HCT116 (cell line): ENCODE measurements around the gene ITLN1. TPM values are rescaled to one million over a fixed set of nuclear protein-coding genes. Genes with fewer than 3 reads are reported as not detected.

Experiments
- ATAC-seq: fragments of 200-7000 bp; cut with Tn5 transposase; 2 replicates; pipeline ENCODE4 v1.9.1; 2020; ENCODE audit warnings: mild to moderate bottlenecking, moderate library complexity
- BruUV-seq: library from RNA; stranded (reverse); fragments of 400-500 nt; replicated peaks from 2 replicates; lab custom pipeline; 2021; lab: Mats Ljungman, UMichigan
- CTCF ChIA-PET: fragments of 300-600 bp; sonication (Branson Sonifier 250); formaldehyde crosslinking; loops from one replicate; lab custom pipeline; 2021; ENCODE audit warnings: antibody characterized with exemption; lab: Charles Lee
- POLR2A ChIA-PET: fragments of 300-600, 350-600 bp; sonication (Branson Sonifier 250); formaldehyde crosslinking; loops from one replicate; lab custom pipeline; 2021; ENCODE audit warnings: antibody characterized with exemption; lab: Charles Lee
- RAD21 ChIA-PET, 2 experiments: fragments of 300-600 bp; sonication (Branson Sonifier 250); formaldehyde crosslinking; loops; one replicate each; lab custom pipeline; 2023; ENCODE audit warnings: low total read pairs in 2 of 2; ENCODE audit not compliant: uncharacterized antibody in 2 of 2, unreplicated experiment in 2 of 2, low non-redundant PET in 1 of 2; lab: Charles Lee
- DNase-seq: peaks from one replicate; pipeline ENCODE4 v3.0.0-alpha.2; 2010; ENCODE audit warnings: low read depth, low spot score
- H2AFZ ChIP-seq: fragments of 200-600 bp; shearing (Covaris generic), sonication (generic); 2 replicates; pipeline ENCODE4 v1.6.1; 2017; ENCODE audit warnings: low read depth, mixed run types, mixed read lengths, antibody characterized with exemption, low read length; ENCODE audit not compliant: poor library complexity, severe bottlenecking
- H3K27ac ChIP-seq: 2 replicates; pipeline ENCODE4 v1.5.1; 2012; ENCODE audit warnings: low read depth, low read length
- H3K27me3 ChIP-seq: fragments of 200-600 bp; sonication (generic); 2 replicates; pipeline ENCODE4 v1.6.1; 2016; ENCODE audit warnings: mixed run types, low read length, mixed read lengths; ENCODE audit not compliant: insufficient read depth
- H3K36me3 ChIP-seq, 2 experiments: fragments of 200-500 bp in 1 of 2; fragments of 200-600 bp in 1 of 2; sonication (Bioruptor generic) in 1 of 2; sonication (generic) in 1 of 2; 2 replicates each; pipeline versions ENCODE4 v1.5.1 to v1.6.1; 2014 to 2016; ENCODE audit warnings: low read length in 2 of 2, inconsistent platforms in 1 of 2, mixed read lengths in 1 of 2, mixed run types in 1 of 2; ENCODE audit not compliant: insufficient read depth in 2 of 2, control insufficient read depth in 1 of 2
- H3K4me1 ChIP-seq, 2 experiments: fragments of 200-600 bp in 1 of 2; sonication (generic) in 1 of 2; 2 replicates each; pipeline versions ENCODE4 v1.5.1 to v1.6.1; 2012 to 2017; ENCODE audit warnings: low read length in 2 of 2, inconsistent platforms in 1 of 2, mild to moderate bottlenecking in 1 of 2, mixed read lengths in 1 of 2, mixed run types in 1 of 2, moderate library complexity in 1 of 2; ENCODE audit not compliant: insufficient read depth in 2 of 2, control insufficient read depth in 1 of 2
- H3K4me2 ChIP-seq: fragments of 200-600 bp; sonication (generic); 2 replicates; pipeline ENCODE4 v1.6.1; 2017; ENCODE audit warnings: mixed run types, low read length, mixed read lengths
- H3K4me3 ChIP-seq, 2 experiments: fragments of 200-600 bp in 1 of 2; sonication (generic) in 1 of 2; replicated peaks in 1 of 2; 2 replicates each; pipeline ENCODE4 v1.5.1; 2011 to 2016; ENCODE audit warnings: low read length in 2 of 2, control low read depth in 1 of 2, low read depth in 1 of 2, mild to moderate bottlenecking in 1 of 2, mixed read lengths in 1 of 2, mixed run types in 1 of 2
- H3K79me2 ChIP-seq: fragments of 200-600 bp; sonication (generic); 2 replicates; pipeline ENCODE4 v1.6.1; 2017; ENCODE audit warnings: mild to moderate bottlenecking, mixed run types, low read length, moderate library complexity, mixed read lengths; ENCODE audit not compliant: insufficient read depth
- H3K9ac ChIP-seq: fragments of 200-600 bp; sonication (generic); 2 replicates; pipeline ENCODE4 v1.6.1; 2016; ENCODE audit warnings: low read length, mixed read lengths
- H3K9me2 ChIP-seq: fragments of 200-600 bp; sonication (generic), shearing (Covaris generic); 2 replicates; pipeline ENCODE4 v1.6.1; 2017; ENCODE audit warnings: mixed run types, mild to moderate bottlenecking, moderate library complexity; ENCODE audit not compliant: insufficient read depth
- H3K9me3 ChIP-seq, 2 experiments: fragments of 200-500 bp in 1 of 2; fragments of 200-600 bp in 1 of 2; sonication (Bioruptor generic) in 1 of 2; sonication (generic) in 1 of 2; 2 replicates each; pipeline ENCODE4 v1.6.1; 2014 to 2017; ENCODE audit warnings: low read length in 2 of 2, mixed read lengths in 2 of 2, inconsistent platforms in 1 of 2, low read depth in 1 of 2, mild to moderate bottlenecking in 1 of 2, mixed run types in 1 of 2, moderate library complexity in 1 of 2; ENCODE audit not compliant: control insufficient read depth in 1 of 2, insufficient read depth in 1 of 2
- H4K20me1 ChIP-seq: fragments of 200-600 bp; sonication (generic), shearing (Covaris generic); 2 replicates; pipeline ENCODE4 v1.6.1; 2017; ENCODE audit warnings: mixed run types, mild to moderate bottlenecking, moderate library complexity; ENCODE audit not compliant: insufficient read depth
- ATF3 ChIP-seq: IDR thresholded peaks from 2 replicates; pipeline ENCODE4 v1.6.1; 2012
- CTCF ChIP-seq, 3 experiments: fragments of 200-600 bp in 1 of 3; sonication (generic) in 1 of 3; IDR thresholded peaks in 2 of 3; conservative IDR thresholded peaks in 1 of 3; 2 replicates each; pipeline ENCODE4 v1.5.1; 2012 to 2017; ENCODE audit warnings: low read depth in 2 of 3, low read length in 2 of 3, antibody characterized with exemption in 1 of 3, borderline replicate concordance in 1 of 3, control low read depth in 1 of 3, mild to moderate bottlenecking in 1 of 3, mixed read lengths in 1 of 3, mixed run types in 1 of 3, moderate library complexity in 1 of 3; ENCODE audit not compliant: insufficient read depth in 1 of 3
- ELF1 ChIP-seq: IDR thresholded peaks from 2 replicates; pipeline ENCODE4 v1.6.1; 2012; ENCODE audit warnings: low read depth, borderline replicate concordance
- POLR2AphosphoS5 ChIP-seq: IDR thresholded peaks from 2 replicates; pipeline ENCODE4 v1.6.1; 2011; ENCODE audit warnings: mild to moderate bottlenecking, low read depth, low read length, moderate library complexity
- RAD21 ChIP-seq: IDR thresholded peaks from 2 replicates; pipeline ENCODE4 v1.6.1; 2012; ENCODE audit warnings: low read depth, mild to moderate bottlenecking
- TCF7L2 ChIP-seq: IDR thresholded peaks from 2 replicates; pipeline ENCODE4 v1.7.0; 2011; ENCODE audit warnings: borderline replicate concordance, inconsistent platforms; ENCODE audit not compliant: insufficient read depth, insufficient read length; ENCODE audit errors: extremely low read depth
- YY1 ChIP-seq: IDR thresholded peaks from 2 replicates; pipeline ENCODE4 v1.6.1; 2011; ENCODE audit warnings: low read length, low read depth, moderate library complexity, mild to moderate bottlenecking; ENCODE audit not compliant: insufficient replicate concordance; ENCODE audit errors: extremely low read depth
- ZFX ChIP-seq: fragments of 450-650 bp; IDR thresholded peaks from 2 replicates; pipeline ENCODE4 v1.6.1; 2017
- intact Hi-C: fragments of 100-400 bp; cut with micrococcal nuclease; formaldehyde crosslinking; loops from 2 replicates; pipeline ENCODE4 v1.10.0; 2022
- total RNA-seq: library from RNA; stranded (reverse); gene quantifications from one replicate; pipeline ENCODE4 v1.2.1, GENCODE V29; 2021; ENCODE audit not compliant: unreplicated experiment
- TF ChIP-seq, protein P1 (sequence below): IDR thresholded peaks from 2 replicates; pipeline ENCODE4 v1.6.1; 2012; ENCODE audit warnings: low read depth

ITLN1 gene
- total RNA-seq, 1 experiment from 2014 or later: not detected

GRCh38 chr1:160835751-160836150 is 49.2 kb downstream of the ITLN1 start (continued):
- TF ChIP-seq TCF7L2: no peak
- no peak for TF ChIP-seq POLR2AphosphoS5
- no peak for TF ChIP-seq YY1
- TF ChIP-seq ZFX: no peak
- no peak for TF ChIP-seq ELF1
- no peak for TF ChIP-seq ATF3

DNA sequence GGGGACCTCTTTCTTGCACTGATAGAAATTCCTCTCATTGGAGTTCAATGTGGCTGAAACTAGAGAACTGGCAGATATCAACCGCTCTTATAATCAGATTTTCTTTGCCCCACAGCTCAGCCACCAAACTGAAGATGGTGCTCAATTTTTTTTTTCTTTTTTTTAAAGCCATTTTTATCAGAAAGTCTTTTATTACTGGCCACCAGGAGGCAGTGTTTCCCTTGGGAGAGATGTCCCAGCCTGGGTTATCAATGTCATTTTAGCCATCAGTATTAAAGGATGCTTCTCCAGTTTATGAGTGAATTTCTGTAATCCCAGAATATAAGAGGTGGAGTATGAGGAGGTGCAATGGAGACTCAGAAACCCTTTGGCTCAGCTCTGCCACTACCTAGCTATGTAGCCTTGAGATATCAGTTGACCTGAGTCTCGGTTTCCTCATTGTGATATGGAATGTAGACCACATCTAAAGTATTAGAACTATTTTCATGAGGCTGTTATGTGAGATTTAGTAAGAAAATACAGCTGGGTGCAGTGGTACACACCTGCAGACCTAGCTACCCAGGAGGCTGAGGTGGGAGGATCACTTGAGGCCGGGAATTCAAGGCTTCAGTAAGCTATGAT is 49.9 kb downstream of the ITLN1 start:
- no peak overlapping the region for H3K4me2 ChIP-seq
- intact Hi-C loops: loop anchor here (1.0 to 5.0 kb wide), 3 partner anchors 116 to 408 kb away; no protein-coding TSS in a partner anchor
- DNase-seq (peak; percentile 22), ATAC-seq (peak; percentile 39)
- H3K27me3 ChIP-seq: peaks cover 5% of the 10 kb centered on the region; the same call in 1 of the 2 replicates
- H2AFZ ChIP-seq: no peak overlapping the region
- CTCF ChIA-PET: interaction anchor here (0.7 to 5.0 kb wide), 16 partner anchors 9 to 547 kb away, joined by 3 to 45 read pairs (median 5); partner anchors contain the start of gene ITLN2
- no peak overlapping the region for H3K4me3 ChIP-seq
- H3K27ac ChIP-seq: no peak overlapping the region
- BruUV-seq: no TSS peak
- RAD21 ChIA-PET: interaction anchor here (0.6 to 1.6 kb wide), 3 partner anchors 18 to 119 kb away, joined by 3 read pairs; partner anchors contain the start of gene ITLN2 (in 2 of the 2)
- H3K9me2 ChIP-seq: no peaks in the 10 kb centered on the region
- POLR2A ChIA-PET: interaction anchor here (1.4 kb wide), 1 partner anchor 116 kb away, joined by 3 read pairs; no protein-coding TSS in a partner anchor
- no peaks in the 10 kb centered on the region for H3K9me3 ChIP-seq
- H3K4me1 ChIP-seq: 0 out of 4 replicates have a peak, but pooled peaks cover 0 to 3% of the 10 kb centered on the region in 2 experiments
- peak; percentile 85 for TF ChIP-seq RAD21
- TF ChIP-seq, protein P1, sequence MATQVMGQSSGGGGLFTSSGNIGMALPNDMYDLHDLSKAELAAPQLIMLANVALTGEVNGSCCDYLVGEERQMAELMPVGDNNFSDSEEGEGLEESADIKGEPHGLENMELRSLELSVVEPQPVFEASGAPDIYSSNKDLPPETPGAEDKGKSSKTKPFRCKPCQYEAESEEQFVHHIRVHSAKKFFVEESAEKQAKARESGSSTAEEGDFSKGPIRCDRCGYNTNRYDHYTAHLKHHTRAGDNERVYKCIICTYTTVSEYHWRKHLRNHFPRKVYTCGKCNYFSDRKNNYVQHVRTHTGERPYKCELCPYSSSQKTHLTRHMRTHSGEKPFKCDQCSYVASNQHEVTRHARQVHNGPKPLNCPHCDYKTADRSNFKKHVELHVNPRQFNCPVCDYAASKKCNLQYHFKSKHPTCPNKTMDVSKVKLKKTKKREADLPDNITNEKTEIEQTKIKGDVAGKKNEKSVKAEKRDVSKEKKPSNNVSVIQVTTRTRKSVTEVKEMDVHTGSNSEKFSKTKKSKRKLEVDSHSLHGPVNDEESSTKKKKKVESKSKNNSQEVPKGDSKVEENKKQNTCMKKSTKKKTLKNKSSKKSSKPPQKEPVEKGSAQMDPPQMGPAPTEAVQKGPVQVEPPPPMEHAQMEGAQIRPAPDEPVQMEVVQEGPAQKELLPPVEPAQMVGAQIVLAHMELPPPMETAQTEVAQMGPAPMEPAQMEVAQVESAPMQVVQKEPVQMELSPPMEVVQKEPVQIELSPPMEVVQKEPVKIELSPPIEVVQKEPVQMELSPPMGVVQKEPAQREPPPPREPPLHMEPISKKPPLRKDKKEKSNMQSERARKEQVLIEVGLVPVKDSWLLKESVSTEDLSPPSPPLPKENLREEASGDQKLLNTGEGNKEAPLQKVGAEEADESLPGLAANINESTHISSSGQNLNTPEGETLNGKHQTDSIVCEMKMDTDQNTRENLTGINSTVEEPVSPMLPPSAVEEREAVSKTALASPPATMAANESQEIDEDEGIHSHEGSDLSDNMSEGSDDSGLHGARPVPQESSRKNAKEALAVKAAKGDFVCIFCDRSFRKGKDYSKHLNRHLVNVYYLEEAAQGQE: no peak
- TF ChIP-seq CTCF (IDR thresholded peaks at IDR 0.05 in 2 of 3, conservative IDR thresholded peaks at IDR 0.05 in 1 of 3; ENCODE audit: borderline replicate concordance in 1 of 3, insufficient read depth in 1 of 3, low read depth in 2 of 3, low read length in 2 of 3): peak; percentile 61 to 91 (median 86)
- TF ChIP-seq, all 23 proteins: peak for 2
- no peaks in the 10 kb centered on the region for H3K36me3 ChIP-seq
- no peaks in the 10 kb centered on the region for H3K79me2 ChIP-seq
- H4K20me1 ChIP-seq: no peaks in the 10 kb centered on the region
- H3K9ac ChIP-seq: no peak overlapping the region
